Mucosa of descending colon (tissue), 3 donors: Measurements from ENCODE around the gene KRT82. TPM values are rescaled to one million over a fixed set of nuclear protein-coding genes. Genes with fewer than 3 reads are reported as not detected.

Source experiments
- ATAC-seq: fragments of 200-7000 bp; cut with Tn5 transposase; one replicate; pipeline ENCODE4 v1.9.1; 2020; ENCODE audit warnings: mild to moderate bottlenecking, moderate library complexity
- DNase-seq, 3 donors: peaks; one replicate each; pipeline ENCODE4 v3.0.0-alpha.2; 2020
- H3K36me3 ChIP-seq: fragments of 200-600 bp; one replicate; pipeline ENCODE4 v1.8.0; 2021; ENCODE audit warnings: low read depth, mild to moderate bottlenecking
- H3K4me1 ChIP-seq: fragments of 200-600 bp; one replicate; pipeline ENCODE4 v1.8.0; 2021; ENCODE audit warnings: low read depth, mild to moderate bottlenecking
- H3K4me3 ChIP-seq: fragments of 200-600 bp; one replicate; pipeline ENCODE4 v1.8.0; 2021; ENCODE audit warnings: mild to moderate bottlenecking
- H3K9me3 ChIP-seq: fragments of 200-600 bp; one replicate; pipeline ENCODE4 v1.8.0; 2021; ENCODE audit warnings: mild to moderate bottlenecking
- intact Hi-C, 2 donors: fragments of 100-400 bp; cut with DNase I in 1 of 2; cut with micrococcal nuclease in 1 of 2; formaldehyde crosslinking; loops; one replicate each; pipeline versions ENCODE4 v1.11.0 to v1.11.1; 2022; cut with DNase I, micrococcal nuclease
- total RNA-seq, 3 donors: library from RNA; stranded (reverse); fragmentation: NEBNext Ultra II Directional in 2 of 3; extraction: Animal tissue kit (Norgen Biotek cat#: 25700) in 2 of 3; gene quantifications; one replicate each; pipeline versions ENCODE4 v1.2.1 to v1.2.4, GENCODE V29; 2021 to 2023
- TF ChIP-seq, protein P1 (sequence below): fragments of 200-600 bp; IDR thresholded peaks from one replicate; pipeline ENCODE4 v1.8.0; 2022; ENCODE audit warnings: antibody characterized with exemption, mild to moderate bottlenecking
- donor health status: DM: no; HTN: no; CAD: no; lungs with moderate emphysema.
- donor health status: DM: no; HTN: no; CAD: no.
- donor health status: DM: no; HTN: yes; CAD: no.

The KRT82 gene
- total RNA-seq, 3 donors from 2014 or later, result not detected

DNA sequence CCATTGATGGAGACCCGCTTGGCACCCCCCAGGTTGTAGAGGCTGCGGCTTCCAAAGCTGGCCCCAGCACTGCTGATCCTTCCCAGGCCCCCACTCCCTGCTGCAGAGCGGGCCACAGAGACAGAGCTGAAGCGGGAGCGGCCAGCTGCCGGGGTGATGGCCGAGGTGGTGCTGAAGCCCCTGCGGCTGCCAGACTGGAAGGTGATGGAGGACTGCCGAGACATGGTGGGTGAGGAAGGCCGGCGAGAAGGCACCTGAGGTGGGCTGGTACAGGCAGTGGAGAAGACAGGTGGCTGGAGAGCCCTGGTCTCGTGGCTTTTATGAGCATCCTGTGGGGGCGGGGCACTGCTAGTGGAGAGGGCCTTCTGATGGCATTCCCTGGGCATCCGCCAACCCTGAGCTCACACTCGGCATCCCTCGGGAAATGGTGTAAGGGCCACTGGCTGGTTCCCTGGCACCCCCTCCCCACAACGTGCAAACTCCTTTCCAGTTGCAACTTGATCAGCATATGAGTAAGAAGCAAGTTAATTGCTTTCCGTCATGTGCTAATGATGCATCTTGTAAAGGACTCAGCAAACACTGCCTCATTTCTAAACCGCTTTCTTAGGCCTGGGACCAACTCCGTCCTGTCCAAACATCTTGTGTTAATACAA lies 28.1 kb upstream of the KRT82 start, which contains the start of gene KRT75:
TSS of gene KRT75 (minus strand) at position 291 of the 653 bp plus-strand sequence. CDS start at position 224, 67 bp downstream.
- Histone ChIP-seq H3K36me3 (no peaks in the 10 kb centered on the region), H3K4me3 (no peak within 1 kb of the TSS), H3K4me1 (peaks cover 8% of the 10 kb centered on the region), H3K9me3 (no peaks in the 10 kb centered on the region)
- ATAC-seq (no peak), DNase-seq (peak in 2 of 3 donors; percentile 31 to 47)
- TF ChIP-seq, protein P1, sequence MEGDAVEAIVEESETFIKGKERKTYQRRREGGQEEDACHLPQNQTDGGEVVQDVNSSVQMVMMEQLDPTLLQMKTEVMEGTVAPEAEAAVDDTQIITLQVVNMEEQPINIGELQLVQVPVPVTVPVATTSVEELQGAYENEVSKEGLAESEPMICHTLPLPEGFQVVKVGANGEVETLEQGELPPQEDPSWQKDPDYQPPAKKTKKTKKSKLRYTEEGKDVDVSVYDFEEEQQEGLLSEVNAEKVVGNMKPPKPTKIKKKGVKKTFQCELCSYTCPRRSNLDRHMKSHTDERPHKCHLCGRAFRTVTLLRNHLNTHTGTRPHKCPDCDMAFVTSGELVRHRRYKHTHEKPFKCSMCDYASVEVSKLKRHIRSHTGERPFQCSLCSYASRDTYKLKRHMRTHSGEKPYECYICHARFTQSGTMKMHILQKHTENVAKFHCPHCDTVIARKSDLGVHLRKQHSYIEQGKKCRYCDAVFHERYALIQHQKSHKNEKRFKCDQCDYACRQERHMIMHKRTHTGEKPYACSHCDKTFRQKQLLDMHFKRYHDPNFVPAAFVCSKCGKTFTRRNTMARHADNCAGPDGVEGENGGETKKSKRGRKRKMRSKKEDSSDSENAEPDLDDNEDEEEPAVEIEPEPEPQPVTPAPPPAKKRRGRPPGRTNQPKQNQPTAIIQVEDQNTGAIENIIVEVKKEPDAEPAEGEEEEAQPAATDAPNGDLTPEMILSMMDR, result no peak
- intact Hi-C loops, result no loop called here

DNA sequence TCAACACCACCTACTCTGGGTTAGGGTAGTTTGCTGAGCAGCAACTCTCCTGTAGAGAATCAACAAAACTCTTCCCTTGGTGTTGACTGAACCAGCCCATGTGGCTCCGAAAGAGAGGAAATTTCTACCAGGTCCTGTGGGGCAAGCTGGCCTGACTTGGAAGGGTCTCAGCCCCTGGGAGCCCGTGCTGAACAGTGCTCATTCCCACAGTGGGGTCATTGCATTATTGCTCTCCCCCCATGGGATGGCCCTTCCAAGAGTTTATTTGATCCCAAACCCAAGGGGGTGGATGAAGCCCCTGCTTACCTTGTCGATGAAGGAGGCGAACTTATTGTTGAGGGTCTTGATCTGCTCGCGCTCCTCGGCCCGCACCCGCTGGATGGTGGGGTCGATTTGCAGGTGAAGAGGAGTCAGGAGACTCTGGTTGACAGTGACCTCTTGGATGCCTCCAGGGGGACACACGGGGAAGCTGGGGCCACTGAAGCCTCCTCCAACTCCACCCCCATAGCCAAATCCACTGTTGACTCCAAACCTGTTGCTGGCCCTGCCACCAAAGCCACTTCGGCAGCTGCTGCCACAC lies 27.5 kb upstream of the KRT82 start:
- no peak for DNase-seq
- Histone ChIP-seq H3K36me3 (no peaks in the 10 kb centered on the region), H3K9me3 (no peaks in the 10 kb centered on the region), H3K4me3 (no peak overlapping the region), H3K4me1 (peaks cover 8% of the 10 kb centered on the region)
- no peak for ATAC-seq
- TF ChIP-seq, protein P1, result no peak
- intact Hi-C loops, result no loop called here

DNA sequence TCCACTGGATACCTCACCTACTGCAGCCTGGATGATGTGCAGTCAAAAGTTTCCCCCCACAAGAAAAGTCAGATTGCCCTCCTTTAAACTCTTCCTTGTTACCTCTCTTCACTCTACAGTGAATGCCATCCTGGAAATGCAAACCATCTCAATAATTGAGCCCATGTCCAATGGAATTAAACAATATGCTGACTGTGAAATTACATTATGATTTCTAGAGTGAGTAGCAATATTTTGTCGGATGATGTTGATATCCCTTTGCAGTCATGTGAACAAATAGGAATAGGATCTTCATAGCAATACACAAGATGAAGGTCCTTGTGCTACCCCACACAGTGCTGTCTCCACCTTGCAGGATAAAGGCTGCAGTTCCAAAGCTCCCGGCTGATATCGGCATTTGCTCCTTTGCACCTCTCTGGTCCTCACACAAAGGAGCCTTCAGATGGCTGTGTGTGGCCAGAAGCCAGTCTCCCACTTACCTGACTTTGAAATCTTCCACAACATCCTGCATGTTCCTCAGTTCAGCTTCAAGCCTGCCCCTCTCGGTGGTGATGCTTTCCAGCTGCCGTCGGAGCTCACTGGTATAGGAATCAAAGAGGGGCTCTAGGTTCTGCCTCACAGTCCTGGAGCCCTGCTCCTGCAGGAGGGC lies 26.5 kb upstream of the KRT82 start:
- Histone ChIP-seq H3K36me3 (no peaks in the 10 kb centered on the region), H3K4me1 (peaks cover 8% of the 10 kb centered on the region), H3K4me3 (no peak overlapping the region), H3K9me3 (no peaks in the 10 kb centered on the region)
- DNase-seq (no peak), ATAC-seq (no peak)
- intact Hi-C loops, result no loop called here
- TF ChIP-seq, protein P1, result no peak

DNA sequence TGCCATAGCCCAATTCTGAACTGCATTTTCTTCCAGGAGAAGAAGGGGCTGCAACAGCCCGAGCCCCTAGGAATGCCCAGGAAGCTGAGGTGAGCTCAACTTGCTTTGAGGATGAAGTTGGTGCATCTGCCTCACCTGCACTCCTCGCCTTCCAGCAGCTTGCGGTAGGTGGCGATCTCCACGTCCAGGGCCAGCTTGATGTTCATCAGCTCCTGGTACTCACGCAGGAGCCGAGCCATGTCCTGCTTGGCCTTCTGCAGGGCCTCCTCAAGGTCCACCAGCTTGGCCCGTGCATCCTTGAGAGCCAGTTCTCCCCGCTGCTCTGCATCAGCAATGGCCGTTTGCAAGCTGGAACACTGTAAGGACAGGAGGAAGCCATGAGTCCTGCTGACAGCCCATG lies 22.0 kb upstream of the KRT82 start:
- no peaks in the 10 kb centered on the region for H3K9me3 ChIP-seq
- intact Hi-C loops, result no loop called here
- ATAC-seq, result no peak
- H3K4me1 ChIP-seq, result no peaks in the 10 kb centered on the region
- DNase-seq, result no peak
- TF ChIP-seq, protein P1, result no peak
- no peak overlapping the region for H3K4me3 ChIP-seq
- no peaks in the 10 kb centered on the region for H3K36me3 ChIP-seq

DNA sequence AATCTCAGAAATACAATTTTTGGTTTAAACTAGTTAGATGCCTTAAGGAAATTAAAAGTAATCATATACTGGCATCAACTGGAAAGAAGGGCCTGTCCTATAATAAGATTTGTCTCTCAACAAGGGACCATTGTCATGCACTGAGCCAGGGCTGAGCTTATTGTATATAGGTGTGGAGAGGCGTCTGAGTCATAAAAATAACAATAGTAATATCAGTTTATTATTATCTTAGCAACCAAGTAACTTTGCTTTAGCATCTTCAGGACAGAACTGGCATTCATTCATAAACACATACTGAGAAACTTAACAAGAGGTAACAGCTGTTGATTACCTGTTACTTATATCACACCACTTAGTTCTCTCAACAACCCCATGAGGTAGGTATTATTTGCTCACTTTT lies 20.9 kb upstream of the KRT82 start:
- no peak for ATAC-seq

More for the DNA sequence above, 20.9 kb upstream of the KRT82 start:
- Histone ChIP-seq H3K9me3 (no peaks in the 10 kb centered on the region), H3K4me1 (no peaks in the 10 kb centered on the region), H3K36me3 (no peaks in the 10 kb centered on the region), H3K4me3 (no peak overlapping the region)
- intact Hi-C loops, result no loop called here
- no peak for DNase-seq
- TF ChIP-seq, protein P1, result no peak
